GM12892 (cell line): ENCODE measurements around the gene TRA2A.
"Not testable (repeated sequence)": the region's sequence is repeated elsewhere in the genome, so short reads cannot be mapped to it uniquely, and the experiment has no call there.

Experiments
- DNase-seq: peaks from one replicate; pipeline ENCODE4 v3.0.0; 2011; ENCODE audit not compliant: insufficient read length
- FAIRE-seq: peaks from 2 replicates; lab custom pipeline; 2011; peaks lifted over from hg19 to GRCh38; lab: Jason Lieb, UNC
- POLR2A ChIP-seq: IDR thresholded peaks from 2 replicates; pipeline ENCODE4 v1.6.1; 2011; ENCODE audit warnings: low read depth, low read length, control low read depth
- POLR2AphosphoS5 ChIP-seq: IDR thresholded peaks from 2 replicates; pipeline ENCODE4 v1.6.1; 2011; ENCODE audit warnings: low read depth, low read length, control low read depth
- TAF1 ChIP-seq: IDR thresholded peaks from 2 replicates; pipeline ENCODE4 v1.6.1; 2011; ENCODE audit warnings: low read depth, mild to moderate bottlenecking, control low read depth, low read length, borderline replicate concordance

TRA2A gene

GRCh38 chr7:23531050-23531793, 559 bp downstream of the TRA2A start:
- no peak for TF ChIP-seq POLR2A
- TF ChIP-seq TAF1: 0 out of 2 replicates have a peak, but pooled peaks have one; percentile 10
- TF ChIP-seq POLR2AphosphoS5: 0 out of 2 replicates have a peak, but pooled peaks have one; percentile 29
- FAIRE-seq: peak; percentile 80
- peak; percentile 35 for DNase-seq

DNA sequence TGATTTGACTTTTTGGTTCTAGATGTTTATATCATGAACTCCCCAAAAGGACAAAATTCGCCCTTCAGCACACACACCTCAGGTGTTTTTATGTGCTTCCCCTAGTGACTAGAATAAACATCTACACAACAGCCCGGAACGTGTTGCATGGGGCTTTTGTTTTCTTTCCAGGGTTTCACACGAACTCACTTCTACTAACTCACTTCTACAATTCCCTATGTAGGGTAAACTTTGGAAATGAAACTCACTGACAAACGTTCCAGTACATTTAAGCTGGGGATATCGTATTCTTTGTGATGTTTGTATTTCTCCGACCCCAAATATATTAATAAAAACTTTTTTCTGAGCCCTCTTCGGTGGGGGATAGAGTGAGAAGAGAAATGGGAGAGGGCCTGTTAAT, 1.4 kb downstream of the TRA2A start:
- no peak for TF ChIP-seq POLR2A
- no peak for FAIRE-seq

DNA sequence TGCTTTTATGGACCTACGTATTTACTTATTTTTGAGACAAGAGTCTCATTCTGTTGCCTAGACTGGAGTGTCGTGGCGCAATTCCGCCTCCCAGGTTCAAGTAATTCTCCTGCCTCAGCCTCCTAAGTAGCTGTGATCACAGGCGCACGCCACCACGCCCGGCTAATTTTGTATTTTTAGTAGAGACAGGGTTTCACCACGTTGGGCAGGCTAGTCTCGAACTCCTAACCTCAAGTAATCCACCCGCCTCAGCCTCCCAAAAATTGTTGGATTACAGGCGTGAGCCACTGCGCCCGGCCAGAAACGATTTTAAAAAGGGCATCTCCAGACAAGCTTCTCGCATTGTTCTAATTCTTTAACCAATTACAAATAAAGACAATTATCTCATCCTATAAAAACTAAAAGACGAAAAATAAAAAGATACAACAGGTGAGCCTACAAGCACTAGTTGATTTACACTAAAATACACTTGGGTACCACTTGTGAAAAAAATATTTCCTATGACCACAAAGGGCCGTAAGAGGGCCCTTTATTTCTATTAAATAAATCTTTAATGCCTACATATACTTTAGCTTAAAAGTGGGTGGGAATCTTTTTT, 2.4 kb downstream of the TRA2A start:
- FAIRE-seq: no peak
- no peak for TF ChIP-seq TAF1
- TF ChIP-seq POLR2A: no peak
- TF ChIP-seq POLR2AphosphoS5: no peak
- DNase-seq: no peak

More for the DNA sequence above, 1.4 kb downstream of the TRA2A start:
- peak; percentile 38 for DNase-seq

DNA sequence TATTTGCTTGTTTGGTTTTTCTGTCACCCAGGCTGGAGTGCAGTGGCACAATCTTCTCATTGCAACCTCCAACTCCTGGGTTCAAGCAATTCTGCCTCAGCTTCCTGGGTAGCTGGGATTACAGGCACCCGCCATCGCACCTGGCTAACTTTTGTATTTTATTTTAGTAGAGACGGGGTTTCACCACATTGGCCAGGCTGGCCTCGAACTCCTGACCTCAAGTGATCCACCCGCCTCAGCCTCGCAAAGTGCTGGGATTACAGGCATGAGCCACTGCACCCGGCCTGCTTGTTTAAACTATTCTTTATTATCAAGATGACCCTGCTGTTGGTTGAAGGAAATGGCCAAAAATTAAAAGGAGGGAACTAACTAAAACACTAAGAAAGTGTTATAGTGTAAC, 6.2 kb downstream of the TRA2A start:
- DNase-seq, FAIRE-seq: not testable (repeated sequence)

GRCh38 chr7:23524473-23524872, 7.3 kb downstream of the TRA2A start:
- TF ChIP-seq TAF1 (no peak), POLR2AphosphoS5 (no peak)
- no peak for FAIRE-seq
- no peak for DNase-seq

More for the DNA sequence above, 6.2 kb downstream of the TRA2A start:
- 0 out of 2 replicates have a peak, but pooled peaks have one; percentile 26 for TF ChIP-seq POLR2A

DNA sequence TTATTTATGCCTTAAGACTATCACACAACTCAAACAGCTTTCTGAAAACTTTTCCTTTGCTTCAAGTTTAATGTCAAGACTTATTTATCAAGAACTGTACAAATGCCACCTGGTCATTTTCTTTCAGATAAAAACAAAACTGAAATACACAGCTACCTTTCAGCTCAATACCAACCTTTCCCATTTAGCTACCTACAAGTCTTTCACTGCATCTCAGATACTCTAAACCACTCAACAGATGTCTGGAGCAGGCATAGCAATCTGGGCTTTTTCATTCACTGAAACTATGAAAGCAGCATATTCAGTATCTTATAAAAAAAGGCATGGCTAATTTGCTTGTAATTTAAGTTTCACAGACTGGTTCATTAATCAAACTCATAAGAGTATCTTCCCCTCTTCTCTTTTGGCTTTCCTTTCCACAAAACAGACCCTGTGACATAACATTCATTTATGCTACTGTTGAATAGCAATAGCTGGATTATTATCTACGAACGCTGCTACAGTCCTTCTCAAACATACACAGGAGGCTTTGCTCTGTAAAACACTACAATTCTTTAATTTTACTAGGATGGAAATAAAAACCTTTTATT, 8.2 kb downstream of the TRA2A start:
- DNase-seq (no peak), FAIRE-seq (no peak)
- TF ChIP-seq POLR2A: no peak
- no peak for TF ChIP-seq TAF1

- TF ChIP-seq POLR2A (no peak), POLR2AphosphoS5 (no peak), TAF1 (no peak)
- DNase-seq (no peak), FAIRE-seq (no peak)
Measured at GRCh38 chr7:23520582-23520981, 11.2 kb downstream of the TRA2A start.

- TF ChIP-seq POLR2A: no peak
- no peak for FAIRE-seq
- no peak for DNase-seq
Measured at GRCh38 chr7:23514755-23515154, 17.0 kb downstream of the TRA2A start.

DNA sequence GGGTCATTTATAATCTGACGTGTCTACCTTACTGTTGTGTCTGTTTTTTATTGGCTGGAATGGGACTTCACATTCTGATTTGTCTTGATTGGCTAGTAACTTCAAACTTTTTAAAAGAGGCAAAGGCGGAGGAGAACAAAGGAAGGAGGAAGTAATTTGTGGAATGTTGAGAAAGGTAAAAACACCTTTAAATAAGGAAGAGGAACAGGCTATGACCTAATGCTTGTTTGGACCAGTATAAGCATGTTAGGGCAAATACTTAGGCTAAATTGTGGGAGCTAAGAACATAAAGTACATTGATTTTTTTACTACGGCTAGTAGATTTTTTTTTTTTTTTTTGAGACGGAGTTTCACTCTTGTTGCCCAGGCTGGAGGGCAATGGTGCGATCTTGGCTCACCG, 18.0 kb downstream of the TRA2A start:
- FAIRE-seq, DNase-seq: not testable (repeated sequence)

DNA sequence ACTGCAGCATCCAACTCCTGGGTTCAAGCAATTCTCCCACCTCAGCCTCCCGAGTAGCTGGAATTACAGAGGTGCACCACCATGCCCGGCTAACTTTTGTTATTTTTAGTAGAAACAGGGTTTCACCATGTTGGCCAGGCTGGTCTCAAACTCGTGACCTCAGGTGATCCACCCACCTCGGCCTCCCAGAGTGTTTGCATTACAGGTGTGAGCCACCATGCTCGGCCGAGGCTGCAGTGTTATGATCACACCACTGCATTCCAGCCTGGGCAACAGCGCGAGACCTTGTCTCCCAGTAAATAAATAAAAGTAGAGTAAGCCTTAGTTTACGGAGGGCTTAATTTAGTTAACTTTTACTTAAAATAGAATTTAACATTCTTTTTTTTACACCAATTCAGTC, 37.8 kb downstream of the TRA2A start:
- no peak for FAIRE-seq
- DNase-seq: no peak

DNA sequence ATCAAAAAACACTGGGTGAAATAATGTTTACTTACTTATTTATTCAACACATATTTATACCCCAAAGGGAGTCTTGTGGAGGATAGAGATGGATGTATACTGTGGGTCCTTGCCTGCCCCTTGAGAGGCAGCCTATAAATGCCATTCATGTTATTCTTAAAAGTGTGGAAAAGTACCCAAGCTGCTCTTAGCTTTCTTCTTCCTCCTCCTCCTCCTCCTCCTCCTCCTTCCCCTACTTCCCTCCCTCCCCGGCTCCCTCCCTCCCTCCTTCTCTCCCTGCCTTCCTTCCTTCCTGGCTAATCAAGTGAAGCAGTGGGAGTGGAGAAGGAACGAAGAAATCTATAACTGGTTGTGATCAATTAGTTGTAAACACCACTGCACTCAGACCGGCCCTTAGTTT, 40.3 kb downstream of the TRA2A start:
- no peak for TF ChIP-seq TAF1
- no peak for TF ChIP-seq POLR2A
- no peak for TF ChIP-seq POLR2AphosphoS5

More for the DNA sequence above, 37.8 kb downstream of the TRA2A start:
- TF ChIP-seq TAF1 (no peak), POLR2AphosphoS5 (no peak), POLR2A (no peak)

GRCh38 chr7:23490357-23491135, 41.2 kb downstream of the TRA2A start:
- DNase-seq: peak; percentile 47
- FAIRE-seq: no peak
- no peak for TF ChIP-seq TAF1
- TF ChIP-seq POLR2A: peak; percentile 62; the same call in 1 of the 2 replicates

More for the DNA sequence above, 40.3 kb downstream of the TRA2A start:
- DNase-seq (no peak), FAIRE-seq (no peak)

DNA sequence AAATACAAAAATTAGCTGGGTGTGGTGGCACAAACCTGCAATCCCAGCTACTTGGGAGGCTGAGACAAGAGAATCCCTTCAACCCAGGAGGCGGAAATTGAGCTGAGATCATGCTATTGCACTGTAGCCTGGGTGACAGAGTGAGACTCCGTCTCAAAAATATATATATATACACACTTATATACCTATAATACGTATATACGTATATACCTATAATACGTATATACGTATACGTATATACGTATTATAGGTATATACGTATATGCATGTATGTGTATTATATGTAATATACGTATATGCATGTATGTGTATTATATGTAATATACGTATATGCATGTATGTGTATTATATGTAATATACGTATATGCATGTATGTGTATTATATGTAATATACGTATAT, 43.1 kb downstream of the TRA2A start:
- not testable (repeated sequence) for DNase-seq, FAIRE-seq
